ENCODE measurements around the gene RCSD1. TPM values are rescaled to one million over a fixed set of nuclear protein-coding genes. Genes with fewer than 3 reads are reported as not detected.

The RCSD1 gene
- total RNA-seq, 2 donors from 2014 or later, result 88.0 to 101 TPM

DNA sequence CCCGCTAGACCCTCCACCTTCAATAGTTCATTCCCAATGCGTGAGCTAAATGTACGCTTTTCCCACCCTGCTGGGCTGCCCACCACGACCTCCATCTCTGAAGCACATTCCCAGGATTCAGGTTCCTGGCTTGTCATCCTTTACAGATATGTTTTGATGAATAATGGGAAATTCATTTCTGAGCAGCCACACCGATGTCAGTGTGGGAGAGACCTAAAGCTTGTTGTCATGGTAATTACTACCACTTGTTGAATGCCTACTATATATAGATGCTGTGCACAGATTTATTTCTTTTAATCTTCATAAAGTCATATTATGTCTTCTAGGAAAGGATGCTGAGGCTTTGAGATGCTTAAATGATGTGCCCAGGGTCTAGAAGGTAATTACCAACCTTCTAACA lies 8.0 kb downstream of the RCSD1 start:
- peak overlapping the region; percentile 98 for H3K27ac Mint-ChIP-seq
- no peaks in the 10 kb centered on the region for H3K27me3 Mint-ChIP-seq
- peak overlapping the region; percentile 87 for H3K4me3 Mint-ChIP-seq
- no peaks in the 10 kb centered on the region for H3K9me3 ChIP-seq (ENCODE audit: control insufficient read depth, low read length, poor library complexity, severe bottlenecking)
- H3K36me3 Mint-ChIP-seq (ENCODE audit: low read depth), result peaks cover 8% of the 10 kb centered on the region
- peaks cover 76% of the 10 kb centered on the region for H3K4me1 Mint-ChIP-seq
- DNase-seq, result no peak
- ATAC-seq, result no peak

DNA sequence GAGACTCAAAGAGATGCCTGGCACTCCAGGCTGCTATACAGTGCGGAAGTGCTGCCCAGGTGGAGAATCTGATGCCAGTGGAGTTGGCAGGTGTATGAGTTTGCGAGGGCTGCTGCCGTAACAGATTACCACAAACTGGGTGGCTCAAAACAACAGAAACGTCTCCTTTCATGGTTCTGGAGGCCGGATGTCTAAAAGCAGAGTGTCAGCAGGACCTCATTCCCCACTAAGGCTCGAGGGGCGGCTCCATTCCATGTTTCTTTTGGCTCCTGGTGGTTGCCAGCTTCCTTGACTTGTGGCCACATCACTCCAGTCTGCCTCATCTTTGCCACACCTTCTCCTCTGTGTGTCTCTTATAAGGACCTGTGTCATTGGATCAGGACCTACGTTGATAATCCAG lies 10.0 kb downstream of the RCSD1 start:
- ATAC-seq, result peak; percentile 38
- Mint-ChIP-seq H3K4me3 (peak overlapping the region; percentile 74), H3K36me3 (ENCODE audit: low read depth) (peaks cover 5% of the 10 kb centered on the region)

GRCh38 chr1:167641786-167642500 lies 11.9 kb downstream of the RCSD1 start:
- H3K27me3 Mint-ChIP-seq, result no peaks in the 10 kb centered on the region
- DNase-seq (no peak), ATAC-seq (peak; percentile 77)
- H3K4me1 Mint-ChIP-seq, result peaks cover 79% of the 10 kb centered on the region
- no peaks in the 10 kb centered on the region for H3K9me3 ChIP-seq (ENCODE audit: control insufficient read depth, low read length, poor library complexity, severe bottlenecking)
- peak overlapping the region; percentile 98 for H3K27ac Mint-ChIP-seq
- peaks cover 12% of the 10 kb centered on the region for H3K36me3 Mint-ChIP-seq (ENCODE audit: low read depth)
- H3K4me3 Mint-ChIP-seq, result peak overlapping the region; percentile 82

More for the DNA sequence above, 10.0 kb downstream of the RCSD1 start:
- peak overlapping the region; percentile 98 for H3K27ac Mint-ChIP-seq
- H3K27me3 Mint-ChIP-seq, result no peaks in the 10 kb centered on the region
- no peaks in the 10 kb centered on the region for H3K9me3 ChIP-seq (ENCODE audit: control insufficient read depth, low read length, poor library complexity, severe bottlenecking)
- no peak for DNase-seq
- peaks cover 78% of the 10 kb centered on the region for H3K4me1 Mint-ChIP-seq

- Mint-ChIP-seq H3K4me3 (peak overlapping the region; percentile 82), H3K36me3 (ENCODE audit: low read depth) (peaks cover 12% of the 10 kb centered on the region), H3K4me1 (peaks cover 74% of the 10 kb centered on the region), H3K27ac (peak overlapping the region; percentile 98), H3K27me3 (no peaks in the 10 kb centered on the region)
- no peak for DNase-seq
- no peak for ATAC-seq
- no peaks in the 10 kb centered on the region for H3K9me3 ChIP-seq (ENCODE audit: control insufficient read depth, low read length, poor library complexity, severe bottlenecking)
These were observed 12.4 kb downstream of the RCSD1 start for GRCh38 chr1:167642501-167642826.

- peaks cover 12% of the 10 kb centered on the region for H3K36me3 Mint-ChIP-seq (ENCODE audit: low read depth)
- peak overlapping the region; percentile 31 for H3K4me3 Mint-ChIP-seq
- no peak for DNase-seq
- H3K27ac Mint-ChIP-seq, result peak overlapping the region; percentile 98
- ATAC-seq, result no peak
- no peaks in the 10 kb centered on the region for H3K27me3 Mint-ChIP-seq
- H3K4me1 Mint-ChIP-seq, result peaks cover 68% of the 10 kb centered on the region
- no peaks in the 10 kb centered on the region for H3K9me3 ChIP-seq (ENCODE audit: control insufficient read depth, low read length, poor library complexity, severe bottlenecking)
These were observed 13.4 kb downstream of the RCSD1 start for GRCh38 chr1:167643441-167643840.

GRCh38 chr1:167644551-167644950 lies 14.5 kb downstream of the RCSD1 start:
- peaks cover 76% of the 10 kb centered on the region for H3K4me1 Mint-ChIP-seq
- H3K27ac Mint-ChIP-seq, result peak overlapping the region; percentile 98

GRCh38 chr1:167645140-167645541 lies 15.1 kb downstream of the RCSD1 start:
- Mint-ChIP-seq H3K36me3 (ENCODE audit: low read depth) (peaks cover 12% of the 10 kb centered on the region), H3K4me1 (peaks cover 78% of the 10 kb centered on the region), H3K27me3 (no peaks in the 10 kb centered on the region), H3K27ac (peak overlapping the region; percentile 98), H3K4me3 (peak overlapping the region; percentile 65)
- ATAC-seq (no peak), DNase-seq (no peak)
- H3K9me3 ChIP-seq (ENCODE audit: control insufficient read depth, low read length, poor library complexity, severe bottlenecking), result no peaks in the 10 kb centered on the region

More at GRCh38 chr1:167644551-167644950, 14.5 kb downstream of the RCSD1 start:
- ATAC-seq (no peak), DNase-seq (no peak)
- H3K9me3 ChIP-seq (ENCODE audit: control insufficient read depth, low read length, poor library complexity, severe bottlenecking), result no peaks in the 10 kb centered on the region
- Mint-ChIP-seq H3K27me3 (no peaks in the 10 kb centered on the region), H3K36me3 (ENCODE audit: low read depth) (peaks cover 12% of the 10 kb centered on the region), H3K4me3 (no peak overlapping the region)

GRCh38 chr1:167645625-167646414 lies 15.8 kb downstream of the RCSD1 start:
- Mint-ChIP-seq H3K27me3 (no peaks in the 10 kb centered on the region), H3K36me3 (ENCODE audit: low read depth) (peaks cover 12% of the 10 kb centered on the region), H3K4me3 (peak overlapping the region; percentile 73), H3K27ac (peak overlapping the region; percentile 98), H3K4me1 (peaks cover 79% of the 10 kb centered on the region)
- H3K9me3 ChIP-seq (ENCODE audit: control insufficient read depth, low read length, poor library complexity, severe bottlenecking), result no peaks in the 10 kb centered on the region
- ATAC-seq (no peak), DNase-seq (no peak)

DNA sequence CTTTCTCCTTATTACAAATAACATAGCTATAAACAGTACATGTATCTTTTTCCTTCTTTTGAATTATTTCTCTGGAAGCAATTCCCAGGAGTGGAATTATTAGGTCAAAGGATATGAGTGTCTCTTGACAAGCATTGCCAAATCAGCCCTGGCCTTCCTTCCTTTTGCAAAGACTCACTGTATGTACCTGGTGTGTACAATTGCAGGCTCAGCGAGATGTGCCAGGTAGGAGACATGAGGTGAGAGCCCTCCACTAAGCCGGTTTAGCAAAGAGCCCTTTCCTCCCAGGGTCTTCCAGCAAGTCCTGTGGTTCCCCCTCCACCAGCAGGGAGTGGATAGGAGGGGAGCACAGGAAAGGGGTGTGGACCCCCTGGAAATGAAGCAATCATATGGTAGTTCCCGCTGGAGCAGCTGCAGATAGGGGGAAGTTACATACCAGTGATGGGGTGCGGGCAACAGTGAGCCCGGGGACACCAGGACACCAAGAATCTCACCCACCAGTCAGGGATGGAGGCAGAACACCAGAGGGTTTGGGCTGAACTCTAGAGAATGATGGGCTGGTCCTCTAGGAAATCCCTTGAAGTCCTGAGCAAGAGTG lies 18.3 kb downstream of the RCSD1 start:
- H3K36me3 Mint-ChIP-seq (ENCODE audit: low read depth), result peaks cover 7% of the 10 kb centered on the region
- H3K27me3 Mint-ChIP-seq, result no peaks in the 10 kb centered on the region
- ATAC-seq (no peak), DNase-seq (no peak)
- H3K4me3 Mint-ChIP-seq, result peak overlapping the region; percentile 78
- H3K9me3 ChIP-seq (ENCODE audit: control insufficient read depth, low read length, poor library complexity, severe bottlenecking), result no peaks in the 10 kb centered on the region
- H3K27ac Mint-ChIP-seq, result peak overlapping the region; percentile 94
- peaks cover 71% of the 10 kb centered on the region for H3K4me1 Mint-ChIP-seq

- H3K9me3 ChIP-seq (ENCODE audit: control insufficient read depth, low read length, poor library complexity, severe bottlenecking), result no peaks in the 10 kb centered on the region
- DNase-seq, result no peak
- H3K27ac Mint-ChIP-seq, result peak overlapping the region; percentile 94
- H3K27me3 Mint-ChIP-seq, result no peaks in the 10 kb centered on the region
- peaks cover 72% of the 10 kb centered on the region for H3K4me1 Mint-ChIP-seq
- peak overlapping the region; percentile 78 for H3K4me3 Mint-ChIP-seq
- H3K36me3 Mint-ChIP-seq (ENCODE audit: low read depth), result peaks cover 9% of the 10 kb centered on the region
- no peak for ATAC-seq
These were observed 19.1 kb downstream of the RCSD1 start for GRCh38 chr1:167648978-167649744.

GRCh38 chr1:167650269-167651160 lies 20.5 kb downstream of the RCSD1 start:
- ATAC-seq, result peak; percentile 55
- peak overlapping the region; percentile 94 for H3K27ac Mint-ChIP-seq
- DNase-seq, result no peak
- H3K36me3 Mint-ChIP-seq (ENCODE audit: low read depth), result peaks cover 9% of the 10 kb centered on the region
- H3K4me1 Mint-ChIP-seq, result peaks cover 68% of the 10 kb centered on the region
- H3K9me3 ChIP-seq (ENCODE audit: control insufficient read depth, low read length, poor library complexity, severe bottlenecking), result no peaks in the 10 kb centered on the region
- H3K4me3 Mint-ChIP-seq, result peak overlapping the region; percentile 78
- H3K27me3 Mint-ChIP-seq, result no peaks in the 10 kb centered on the region

- ATAC-seq (peak; percentile 53), DNase-seq (no peak)
- H3K4me1 Mint-ChIP-seq, result peaks cover 65% of the 10 kb centered on the region
- H3K36me3 Mint-ChIP-seq (ENCODE audit: low read depth), result peaks cover 5% of the 10 kb centered on the region
- H3K9me3 ChIP-seq (ENCODE audit: control insufficient read depth, low read length, poor library complexity, severe bottlenecking), result no peaks in the 10 kb centered on the region
- H3K27me3 Mint-ChIP-seq, result no peaks in the 10 kb centered on the region
- H3K4me3 Mint-ChIP-seq, result peak overlapping the region; percentile 78
- H3K27ac Mint-ChIP-seq, result peak overlapping the region; percentile 94
These were observed 21.2 kb downstream of the RCSD1 start for GRCh38 chr1:167651161-167651693.

All from T-helper 17 cell (primary cell).